A673 (cell line): Measurements from ENCODE around the gene SPATA1.

ENCODE experiments used
- EZH2 ChIP-seq: fragments of 200-600 bp; sonication (generic); IDR thresholded peaks from 2 replicates; pipeline ENCODE4 v1.6.1; 2017; ENCODE audit warnings: borderline replicate concordance, low read depth, mild to moderate bottlenecking, mixed read lengths, antibody characterized with exemption, low read length; ENCODE audit not compliant: poor library complexity, severe bottlenecking
- TF ChIP-seq, protein P1 (sequence below): fragments of 300-800, 200-600 bp; sonication (generic); conservative IDR thresholded peaks from 2 replicates; pipeline ENCODE4 v1.5.1; 2017; ENCODE audit warnings: low read depth, mild to moderate bottlenecking, antibody characterized with exemption, low read length, moderate library complexity, mixed read lengths

DNA sequence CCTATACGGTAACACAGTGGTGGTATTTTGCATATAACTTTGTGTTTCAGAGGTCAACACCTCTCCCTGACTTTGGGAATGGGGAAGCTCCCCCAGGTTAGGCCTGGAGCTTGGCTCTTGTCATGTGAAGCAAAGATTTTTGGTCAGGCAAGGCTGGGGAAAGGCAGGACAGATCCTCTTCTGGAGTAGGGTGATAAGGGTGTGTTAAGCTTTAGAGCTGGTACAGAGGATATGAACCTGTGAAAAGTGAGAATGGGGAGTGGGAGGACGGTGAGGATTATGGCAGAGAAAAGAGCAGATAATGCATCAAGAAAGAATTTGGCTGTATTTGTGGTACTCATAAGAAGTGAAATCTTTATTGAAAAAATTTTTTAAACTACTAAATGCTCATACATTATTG lies 24.9 kb upstream of the SPATA1 start:
- TF ChIP-seq, protein P1, sequence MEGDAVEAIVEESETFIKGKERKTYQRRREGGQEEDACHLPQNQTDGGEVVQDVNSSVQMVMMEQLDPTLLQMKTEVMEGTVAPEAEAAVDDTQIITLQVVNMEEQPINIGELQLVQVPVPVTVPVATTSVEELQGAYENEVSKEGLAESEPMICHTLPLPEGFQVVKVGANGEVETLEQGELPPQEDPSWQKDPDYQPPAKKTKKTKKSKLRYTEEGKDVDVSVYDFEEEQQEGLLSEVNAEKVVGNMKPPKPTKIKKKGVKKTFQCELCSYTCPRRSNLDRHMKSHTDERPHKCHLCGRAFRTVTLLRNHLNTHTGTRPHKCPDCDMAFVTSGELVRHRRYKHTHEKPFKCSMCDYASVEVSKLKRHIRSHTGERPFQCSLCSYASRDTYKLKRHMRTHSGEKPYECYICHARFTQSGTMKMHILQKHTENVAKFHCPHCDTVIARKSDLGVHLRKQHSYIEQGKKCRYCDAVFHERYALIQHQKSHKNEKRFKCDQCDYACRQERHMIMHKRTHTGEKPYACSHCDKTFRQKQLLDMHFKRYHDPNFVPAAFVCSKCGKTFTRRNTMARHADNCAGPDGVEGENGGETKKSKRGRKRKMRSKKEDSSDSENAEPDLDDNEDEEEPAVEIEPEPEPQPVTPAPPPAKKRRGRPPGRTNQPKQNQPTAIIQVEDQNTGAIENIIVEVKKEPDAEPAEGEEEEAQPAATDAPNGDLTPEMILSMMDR, result no peak
- TF ChIP-seq EZH2, result no peak
